Endothelial cell of umbilical vein (primary cell): Measurements from ENCODE around the gene DMBT1. TPM values are rescaled to one million over a fixed set of nuclear protein-coding genes. Genes with fewer than 3 reads are reported as not detected.

Experiments
- BruUV-seq: library from RNA; stranded (reverse); fragments of 400-500 nt; replicated peaks from 2 replicates; lab custom pipeline; 2021; lab: Mats Ljungman, UMichigan
- CTCF ChIA-PET: fragments of 300-600, 350-600 bp; sonication (Branson Sonifier 250); formaldehyde crosslinking; loops from one replicate; lab custom pipeline; 2021; ENCODE audit warnings: antibody characterized with exemption, inconsistent platforms; lab: Charles Lee
- POLR2A ChIA-PET: fragments of 300-600, 350-600 bp; sonication (Branson Sonifier 250); formaldehyde crosslinking; loops from one replicate; lab custom pipeline; 2021; ENCODE audit warnings: antibody characterized with exemption, inconsistent platforms; lab: Charles Lee
- DNase-seq: peaks from one replicate; pipeline ENCODE4 v3.0.0-alpha.2; 2011; ENCODE audit warnings: low read depth, low spot score
- FAIRE-seq: peaks from 2 replicates; lab custom pipeline; 2011; peaks lifted over from hg19 to GRCh38; lab: Jason Lieb, UNC
- H2AFZ ChIP-seq: 2 replicates; pipeline ENCODE4 v1.6.0; 2012; ENCODE audit warnings: low read depth, low read length, control low read depth, inconsistent platforms
- H3K27ac ChIP-seq: 2 replicates; pipeline ENCODE4 v1.5.1; 2011; ENCODE audit warnings: low read depth, mild to moderate bottlenecking, control low read depth, low read length, moderate library complexity; ENCODE audit not compliant: insufficient read depth
- H3K27me3 ChIP-seq, 2 experiments: 2 replicates each; pipeline versions ENCODE4 v1.6.0 to v1.6.1; 2011; ENCODE audit warnings: low read length in 2 of 2, mixed read lengths in 1 of 2; ENCODE audit not compliant: control insufficient read depth in 2 of 2, insufficient read depth in 2 of 2
- H3K36me3 ChIP-seq, 2 experiments: 2 replicates in 1 of 2; 3 replicates in 1 of 2; pipeline ENCODE4 v1.5.1; 2011; ENCODE audit warnings: low read length in 2 of 2, mild to moderate bottlenecking in 1 of 2, moderate library complexity in 1 of 2; ENCODE audit not compliant: control insufficient read depth in 2 of 2, insufficient read depth in 2 of 2; ENCODE audit errors: extremely low read depth in 1 of 2
- H3K4me1 ChIP-seq: 3 replicates; pipeline ENCODE4 v1.5.1; 2011; ENCODE audit warnings: mild to moderate bottlenecking, low read length; ENCODE audit not compliant: control insufficient read depth, insufficient read depth; ENCODE audit errors: extremely low read depth
- H3K4me2 ChIP-seq: 2 replicates; pipeline ENCODE4 v1.6.1; 2011; ENCODE audit warnings: low read length, control low read depth, mixed read lengths; ENCODE audit not compliant: insufficient read depth
- H3K4me3 ChIP-seq, 3 experiments: fragments of 200-600 bp in 1 of 3; sonication (generic), shearing (Covaris generic) in 1 of 3; replicated peaks in 1 of 3; 2 replicates each; pipeline ENCODE4 v1.5.1; 2011 to 2016; ENCODE audit warnings: control low read depth in 3 of 3, low read length in 3 of 3, mild to moderate bottlenecking in 2 of 3, inconsistent platforms in 1 of 3, low read depth in 1 of 3, moderate library complexity in 1 of 3; ENCODE audit not compliant: insufficient read depth in 1 of 3
- H3K79me2 ChIP-seq: 2 replicates; pipeline ENCODE4 v1.6.0; 2012; ENCODE audit warnings: low read length, inconsistent platforms; ENCODE audit not compliant: control insufficient read depth, insufficient read depth
- H3K9ac ChIP-seq: replicated peaks from 2 replicates; pipeline ENCODE3; 2011; ENCODE audit warnings: low read length, control low read depth; ENCODE audit not compliant: insufficient read depth; ENCODE audit errors: extremely low read depth
- H3K9me1 ChIP-seq: replicated peaks from 3 replicates; pipeline ENCODE4 v1.6.0; 2011; ENCODE audit warnings: mild to moderate bottlenecking, low read length; ENCODE audit not compliant: control insufficient read depth, insufficient read depth; ENCODE audit errors: extremely low read depth
- H3K9me3 ChIP-seq: replicated peaks from 2 replicates; pipeline ENCODE4 v1.5.1; 2012; ENCODE audit warnings: low read length, inconsistent platforms; ENCODE audit not compliant: control insufficient read depth, insufficient read depth
- H4K20me1 ChIP-seq: replicated peaks from 2 replicates; pipeline ENCODE3; 2011; ENCODE audit warnings: mild to moderate bottlenecking, low read length; ENCODE audit not compliant: control insufficient read depth, insufficient read depth; ENCODE audit errors: extremely low read depth
- EZH2 ChIP-seq: IDR thresholded peaks from 2 replicates; pipeline ENCODE4 v1.6.1; 2012; ENCODE audit warnings: borderline replicate concordance, low read depth, mild to moderate bottlenecking, moderate library complexity, low read length, inconsistent platforms; ENCODE audit not compliant: severe bottlenecking
- FOS ChIP-seq: IDR thresholded peaks from 2 replicates; pipeline ENCODE4 v1.6.1; 2011; ENCODE audit warnings: mild to moderate bottlenecking, low read length, moderate library complexity, borderline replicate concordance; ENCODE audit not compliant: insufficient read depth
- GATA2 ChIP-seq: IDR thresholded peaks from 2 replicates; pipeline ENCODE4 v1.7.0; 2011; ENCODE audit warnings: low read depth, mild to moderate bottlenecking, moderate library complexity, mixed read lengths, low read length; ENCODE audit not compliant: insufficient read length, insufficient read depth
- JUN ChIP-seq: IDR thresholded peaks from 2 replicates; pipeline ENCODE4 v1.6.1; 2011; ENCODE audit warnings: borderline replicate concordance, low read depth; ENCODE audit not compliant: insufficient read length, insufficient read depth
- MAX ChIP-seq: IDR thresholded peaks from 2 replicates; pipeline ENCODE4 v1.6.1; 2011; ENCODE audit not compliant: insufficient read depth, insufficient read length
- MYC ChIP-seq: IDR thresholded peaks from one replicate; pipeline ENCODE4 v1.6.1; 2011; ENCODE audit warnings: mild to moderate bottlenecking, low read depth, low read length
- POLR2A ChIP-seq: IDR thresholded peaks from 2 replicates; pipeline ENCODE4 v1.6.1; 2012; ENCODE audit warnings: low read depth, mild to moderate bottlenecking, control low read depth, low read length
- POLR2AphosphoS5 ChIP-seq: IDR thresholded peaks from 2 replicates; pipeline ENCODE4 v1.6.1; 2012; ENCODE audit warnings: low read depth, mild to moderate bottlenecking, control low read depth, low read length, moderate library complexity; ENCODE audit not compliant: insufficient read depth
- dilution Hi-C: fragments of 300-500 bp; cut with MboI; formaldehyde crosslinking; loops from one replicate; pipeline ENCODE4 v1.15.0; 2019; ENCODE audit warnings: low sequenced_read_pairs; ENCODE audit not compliant: extremely low pct_ligation_motif_present
- intact Hi-C: fragments of 100-400 bp; cut with micrococcal nuclease; formaldehyde crosslinking; loops from one replicate; pipeline ENCODE4 v1.10.0; 2022
- polyA plus RNA-seq, 4 experiments: library from polyadenylated mRNA; depleted of rRNA in 3 of 4; stranded (reverse) in 3 of 4; unstranded in 1 of 4; fragments of >200 nt; gene quantifications; 2 replicates each; pipeline versions ENCODE4 v1.2.1 to v1.2.3, GENCODE V29; 2011 to 2012; ENCODE audit warnings: missing spikeins in 1 of 4
- total RNA-seq: library from RNA; stranded (reverse); gene quantifications from 2 replicates; pipeline ENCODE4 v1.2.3, GENCODE V29; 2021
- TF ChIP-seq, protein P1 (sequence below), 2 donors: IDR thresholded peaks; 1 replicate in 1 of 2; 2 replicates in 1 of 2; pipeline ENCODE4 v1.5.1; 2011; ENCODE audit warnings: low read length in 2 of 2, mild to moderate bottlenecking in 2 of 2, moderate library complexity in 2 of 2, control low read depth in 1 of 2, inconsistent platforms in 1 of 2, low read depth in 1 of 2; ENCODE audit not compliant: insufficient read depth in 1 of 2; ENCODE audit errors: extremely low read depth in 1 of 2

The DMBT1 gene
- total and polyA plus RNA-seq, 2 donors (not counting 3 experiments of a cell fraction or from before 2014, with no cell fraction given), result 0.01 TPM; not detected in 1

DNA sequence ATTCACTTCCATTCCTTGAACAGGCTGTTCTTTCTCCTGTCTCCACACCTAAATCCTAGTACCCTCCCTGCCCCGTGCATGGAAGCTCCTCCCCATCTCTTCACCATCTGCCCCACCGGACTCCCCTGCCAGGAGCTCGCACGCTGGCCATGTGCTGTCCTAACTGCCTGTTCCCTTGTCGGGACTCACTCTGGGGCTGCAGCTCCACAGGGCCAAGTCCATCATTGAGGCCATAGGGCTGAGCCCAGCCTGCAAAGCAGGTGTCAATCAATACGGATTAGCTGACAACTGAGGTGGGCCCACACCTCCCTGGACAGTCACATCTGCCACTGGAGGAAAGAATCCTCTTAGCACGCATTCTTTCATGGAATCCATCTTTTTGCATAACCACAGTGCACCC lies 41.4 kb upstream of the DMBT1 start:
- dilution Hi-C loops, result no loop called here
- Histone ChIP-seq H3K27me3 (no peaks in the 10 kb centered on the region), H2AFZ (no peak overlapping the region), H3K27ac (no peak overlapping the region), H4K20me1 (no peaks in the 10 kb centered on the region), H3K79me2 (no peaks in the 10 kb centered on the region), H3K9me1 (no peaks in the 10 kb centered on the region), H3K36me3 (peaks cover 0 to 12% of the 10 kb centered on the region in 2 experiments), H3K4me3 (no peak overlapping the region), H3K9ac (no peak overlapping the region), H3K9me3 (no peaks in the 10 kb centered on the region), H3K4me2 (no peak overlapping the region), H3K4me1 (peaks cover 2% of the 10 kb centered on the region)
- BruUV-seq, result no TSS peak
- intact Hi-C loops, result no loop called here
- TF ChIP-seq EZH2, result no peak
- TF ChIP-seq FOS, result no peak
- TF ChIP-seq MAX, result no peak
- TF ChIP-seq, protein P1, sequence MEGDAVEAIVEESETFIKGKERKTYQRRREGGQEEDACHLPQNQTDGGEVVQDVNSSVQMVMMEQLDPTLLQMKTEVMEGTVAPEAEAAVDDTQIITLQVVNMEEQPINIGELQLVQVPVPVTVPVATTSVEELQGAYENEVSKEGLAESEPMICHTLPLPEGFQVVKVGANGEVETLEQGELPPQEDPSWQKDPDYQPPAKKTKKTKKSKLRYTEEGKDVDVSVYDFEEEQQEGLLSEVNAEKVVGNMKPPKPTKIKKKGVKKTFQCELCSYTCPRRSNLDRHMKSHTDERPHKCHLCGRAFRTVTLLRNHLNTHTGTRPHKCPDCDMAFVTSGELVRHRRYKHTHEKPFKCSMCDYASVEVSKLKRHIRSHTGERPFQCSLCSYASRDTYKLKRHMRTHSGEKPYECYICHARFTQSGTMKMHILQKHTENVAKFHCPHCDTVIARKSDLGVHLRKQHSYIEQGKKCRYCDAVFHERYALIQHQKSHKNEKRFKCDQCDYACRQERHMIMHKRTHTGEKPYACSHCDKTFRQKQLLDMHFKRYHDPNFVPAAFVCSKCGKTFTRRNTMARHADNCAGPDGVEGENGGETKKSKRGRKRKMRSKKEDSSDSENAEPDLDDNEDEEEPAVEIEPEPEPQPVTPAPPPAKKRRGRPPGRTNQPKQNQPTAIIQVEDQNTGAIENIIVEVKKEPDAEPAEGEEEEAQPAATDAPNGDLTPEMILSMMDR (IDR thresholded peaks at IDR 0.05; ENCODE audit: extremely low read depth in 1 of 2, insufficient read depth in 1 of 2, low read depth in 1 of 2, low read length in 2 of 2), result no peak
- no peak for TF ChIP-seq POLR2A
- no peak for TF ChIP-seq POLR2AphosphoS5
- no peak for TF ChIP-seq GATA2
- no peak for TF ChIP-seq JUN
- no peak for TF ChIP-seq MYC
- ChIA-PET CTCF (no interaction called here), POLR2A (no interaction called here)
- DNase-seq (no peak), FAIRE-seq (no peak)
